ENCODE measurements around the gene ZNF398.

The ZNF398 gene

DNA sequence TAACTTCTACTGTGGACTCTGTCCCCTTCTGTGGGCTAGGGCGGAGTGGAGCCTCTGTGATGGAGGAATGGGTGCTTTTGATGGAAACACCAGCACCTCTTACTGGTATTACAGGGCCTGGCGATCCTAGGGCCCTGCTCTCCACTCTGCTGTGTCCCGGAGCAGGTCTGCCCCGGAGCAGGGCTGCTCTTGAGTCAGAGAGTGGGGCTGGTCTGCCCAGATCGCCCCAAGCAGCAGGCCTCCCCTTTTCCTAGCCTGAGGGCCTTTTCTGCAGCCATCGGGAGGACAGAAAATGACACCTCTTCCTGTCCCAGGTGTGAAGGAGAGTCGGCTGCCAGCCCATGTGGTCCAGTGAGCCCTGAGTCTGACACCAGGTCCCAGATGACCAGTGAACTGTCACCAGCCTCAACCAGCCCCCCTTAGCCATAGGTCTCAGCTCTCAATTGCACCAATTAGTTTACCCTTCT, 49.5 kb downstream of the ZNF398 start:
- H3K4me3 ChIP-seq (ENCODE audit: low read depth, low read length) = peak overlapping the region; percentile 85
- ChIA-PET CTCF (interaction anchor here (1.0 to 2.5 kb wide), 7 partner anchors 8 to 46 kb away, joined by 3 to 20 read pairs (median 6); no protein-coding TSS in a partner anchor), POLR2A (interaction anchor here (1.9 kb wide), 1 partner anchor 65 kb away, joined by 7 read pairs; the partner anchor contains the start of gene ZNF783)
- no peak for DNase-seq (ENCODE audit: low read depth, low spot score)
- TF ChIP-seq, protein P1, sequence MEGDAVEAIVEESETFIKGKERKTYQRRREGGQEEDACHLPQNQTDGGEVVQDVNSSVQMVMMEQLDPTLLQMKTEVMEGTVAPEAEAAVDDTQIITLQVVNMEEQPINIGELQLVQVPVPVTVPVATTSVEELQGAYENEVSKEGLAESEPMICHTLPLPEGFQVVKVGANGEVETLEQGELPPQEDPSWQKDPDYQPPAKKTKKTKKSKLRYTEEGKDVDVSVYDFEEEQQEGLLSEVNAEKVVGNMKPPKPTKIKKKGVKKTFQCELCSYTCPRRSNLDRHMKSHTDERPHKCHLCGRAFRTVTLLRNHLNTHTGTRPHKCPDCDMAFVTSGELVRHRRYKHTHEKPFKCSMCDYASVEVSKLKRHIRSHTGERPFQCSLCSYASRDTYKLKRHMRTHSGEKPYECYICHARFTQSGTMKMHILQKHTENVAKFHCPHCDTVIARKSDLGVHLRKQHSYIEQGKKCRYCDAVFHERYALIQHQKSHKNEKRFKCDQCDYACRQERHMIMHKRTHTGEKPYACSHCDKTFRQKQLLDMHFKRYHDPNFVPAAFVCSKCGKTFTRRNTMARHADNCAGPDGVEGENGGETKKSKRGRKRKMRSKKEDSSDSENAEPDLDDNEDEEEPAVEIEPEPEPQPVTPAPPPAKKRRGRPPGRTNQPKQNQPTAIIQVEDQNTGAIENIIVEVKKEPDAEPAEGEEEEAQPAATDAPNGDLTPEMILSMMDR (IDR thresholded peaks at IDR 0.05; ENCODE audit: insufficient read depth, low read length, missing control alignments) = no peak

DNA sequence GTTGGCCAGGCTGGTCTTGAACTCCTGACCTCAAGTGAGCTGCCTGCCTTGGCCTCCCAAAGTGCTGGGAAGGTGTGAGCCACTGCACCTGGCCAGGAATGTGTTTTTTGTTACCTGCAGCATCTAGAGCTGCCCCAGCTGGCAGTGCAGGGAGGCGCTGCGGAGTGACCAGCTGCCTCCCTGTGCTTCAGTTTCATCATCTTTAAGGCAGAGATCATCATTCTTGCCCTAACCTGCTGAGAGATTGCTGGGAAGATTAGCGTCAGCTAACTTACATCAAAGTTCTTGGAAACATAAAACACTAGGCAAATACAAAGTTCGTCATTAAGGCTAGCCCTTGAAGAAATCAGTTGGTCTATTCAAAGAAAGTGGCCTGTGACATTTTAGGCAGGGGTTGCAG, 50.4 kb downstream of the ZNF398 start:
- POLR2A ChIA-PET = no interaction called here
- H3K4me3 ChIP-seq (ENCODE audit: low read depth, low read length) = no peak overlapping the region; the same call in 1 of the 2 replicates
- DNase-seq (ENCODE audit: low read depth, low spot score) = no peak
- CTCF ChIA-PET = interaction anchor here (1.0 to 1.7 kb wide), 5 partner anchors 8 to 35 kb away, joined by 3 to 4 read pairs (median 3); no protein-coding TSS in a partner anchor
- TF ChIP-seq, protein P1 (IDR thresholded peaks at IDR 0.05; ENCODE audit: insufficient read depth, low read length, missing control alignments) = no peak

DNA sequence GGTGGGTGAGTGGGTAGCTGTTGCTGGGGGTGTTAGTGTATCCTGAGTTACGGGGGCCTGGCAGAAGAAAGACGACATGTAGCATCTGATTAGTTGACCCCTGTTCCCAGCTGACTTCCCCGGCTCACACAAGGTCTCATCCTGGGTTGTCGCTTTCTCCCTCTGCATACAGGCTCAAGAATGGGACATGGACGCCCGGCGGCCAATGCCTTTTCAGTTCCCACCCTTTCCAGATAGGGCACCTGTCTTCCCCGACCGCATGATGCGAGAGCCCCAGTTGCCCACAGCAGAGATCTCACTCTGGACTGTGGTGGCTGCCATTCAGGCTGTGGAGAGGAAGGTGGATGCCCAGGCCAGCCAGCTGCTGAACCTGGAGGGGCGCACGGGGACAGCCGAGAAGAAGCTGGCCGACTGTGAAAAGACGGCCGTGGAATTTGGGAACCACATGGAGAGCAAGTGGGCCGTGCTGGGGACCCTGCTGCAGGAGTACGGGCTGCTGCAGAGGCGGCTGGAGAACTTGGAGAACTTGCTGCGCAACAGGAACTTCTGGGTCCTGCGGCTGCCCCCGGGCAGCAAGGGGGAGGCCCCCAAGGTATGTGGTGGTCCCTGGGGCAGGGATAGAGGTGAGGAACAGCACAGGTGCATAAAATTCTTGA, 51.0 kb downstream of the ZNF398 start:
- TF ChIP-seq, protein P1 (IDR thresholded peaks at IDR 0.05; ENCODE audit: insufficient read depth, low read length, missing control alignments) = no peak
- no peak for DNase-seq (ENCODE audit: low read depth, low spot score)
- POLR2A ChIA-PET = no interaction called here
- H3K4me3 ChIP-seq (ENCODE audit: low read depth, low read length) = no peak overlapping the region
- CTCF ChIA-PET = interaction anchor here (1.1 to 1.7 kb wide), 5 partner anchors 10 to 35 kb away, joined by 3 to 4 read pairs (median 4); no protein-coding TSS in a partner anchor

DNA sequence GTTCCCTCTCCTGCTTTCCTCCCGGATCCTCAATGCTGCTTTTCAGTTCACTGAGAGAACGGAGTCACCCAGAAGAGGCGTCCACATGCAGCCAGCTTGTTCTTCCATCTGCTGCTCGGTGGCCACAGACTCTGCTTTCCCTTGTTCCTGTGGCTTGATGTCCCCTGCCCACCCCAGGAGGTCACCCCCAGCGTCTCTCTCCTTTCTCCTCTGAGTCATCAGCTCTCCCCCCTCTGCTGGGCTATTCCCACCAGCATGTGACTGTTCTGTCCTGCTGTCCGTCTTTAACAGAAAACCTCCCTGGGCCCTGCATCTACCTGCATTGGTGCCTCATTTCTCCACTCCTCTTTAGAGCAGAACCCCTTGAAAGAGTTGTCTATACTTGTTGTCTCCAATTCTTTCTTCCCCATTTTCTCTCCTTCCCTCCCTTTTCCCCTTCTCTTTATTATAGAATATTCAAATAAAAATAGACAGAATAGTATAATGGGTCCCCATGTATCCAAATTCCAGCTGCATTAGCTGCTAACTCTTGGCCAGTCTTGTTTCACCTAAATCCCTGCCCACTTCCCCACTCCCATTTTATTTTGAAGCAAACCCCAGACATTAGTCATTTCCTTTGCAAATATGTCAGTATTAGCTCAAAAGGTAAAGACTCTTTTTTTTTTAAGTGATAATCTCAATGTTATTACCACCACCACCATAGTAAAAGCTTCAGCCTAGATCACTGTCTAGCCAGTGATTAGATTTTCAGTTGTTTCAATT, 52.2 kb downstream of the ZNF398 start:
- POLR2A ChIA-PET = no interaction called here
- DNase-seq (ENCODE audit: low read depth, low spot score) = no peak

DNA sequence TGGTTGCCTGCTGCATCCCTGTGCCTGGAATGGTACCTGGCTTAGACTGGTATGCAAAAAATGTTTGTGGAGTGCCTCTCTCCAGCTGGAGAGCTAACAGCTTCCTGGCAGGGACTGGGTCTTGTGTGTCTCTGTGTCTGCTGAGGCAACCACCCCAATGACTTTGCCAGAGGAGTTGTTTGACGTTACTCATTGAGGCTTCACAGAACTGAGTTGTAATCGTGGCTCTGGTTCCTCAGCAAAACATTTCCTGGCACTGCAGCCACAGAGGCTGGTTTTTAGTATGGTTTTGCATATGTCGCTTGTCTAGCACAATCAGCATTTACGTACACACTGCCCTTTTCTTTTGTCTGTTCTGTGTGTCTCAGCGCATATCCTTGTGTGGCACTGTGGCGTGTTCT, 55.6 kb downstream of the ZNF398 start:
- no peak overlapping the region for H3K4me3 ChIP-seq (ENCODE audit: low read depth, low read length)
- ChIA-PET POLR2A (interaction anchor here (0.6 kb wide), 1 partner anchor 506 kb away, joined by 3 read pairs; no protein-coding TSS in a partner anchor), CTCF (interaction anchor here (1.3 kb wide), 1 partner anchor 15 kb away, joined by 3 read pairs; no protein-coding TSS in a partner anchor)
- DNase-seq (ENCODE audit: low read depth, low spot score) = no peak
- TF ChIP-seq, protein P1 (IDR thresholded peaks at IDR 0.05; ENCODE audit: insufficient read depth, low read length, missing control alignments) = no peak

More for the DNA sequence above, 52.2 kb downstream of the ZNF398 start:
- no peak overlapping the region for H3K4me3 ChIP-seq (ENCODE audit: low read depth, low read length)
- CTCF ChIA-PET = interaction anchor here (1.4 to 1.6 kb wide), 2 partner anchors 9 to 10 kb away, joined by 4 to 5 read pairs; no protein-coding TSS in a partner anchor
- TF ChIP-seq, protein P1 (IDR thresholded peaks at IDR 0.05; ENCODE audit: insufficient read depth, low read length, missing control alignments) = no peak
